H9 (cell line): ENCODE measurements around the gene GALNT13. TPM values are rescaled to one million over a fixed set of nuclear protein-coding genes. Genes with fewer than 3 reads are reported as not detected.

Experiments used
- DNase-seq: peaks from one replicate; pipeline ENCODE4 v3.0.0-alpha.2; 2017
- H2AFZ ChIP-seq: one replicate; pipeline ENCODE4 v1.6.1; 2013; ENCODE audit warnings: mild to moderate bottlenecking, low read length, control low read depth, moderate library complexity
- H2AK5ac ChIP-seq: 2 replicates; pipeline ENCODE4 v1.6.1; 2013; ENCODE audit warnings: low read length, control low read depth, mixed read lengths; ENCODE audit not compliant: insufficient read length
- H2BK120ac ChIP-seq: one replicate; pipeline ENCODE4 v1.6.1; 2013; ENCODE audit warnings: low read depth, mild to moderate bottlenecking, low read length, control low read depth, inconsistent platforms; ENCODE audit not compliant: poor library complexity, severe bottlenecking
- H2BK12ac ChIP-seq: 2 replicates; pipeline ENCODE4 v1.6.1; 2013; ENCODE audit warnings: low read length, control low read depth, mixed read lengths, low read depth; ENCODE audit not compliant: insufficient read length
- H2BK15ac ChIP-seq: 2 replicates; pipeline ENCODE4 v1.6.1; 2013; ENCODE audit warnings: low read depth, low read length, control low read depth
- H2BK20ac ChIP-seq: one replicate; pipeline ENCODE4 v1.6.1; 2013; ENCODE audit warnings: low read depth, mild to moderate bottlenecking, low read length, control low read depth, inconsistent platforms; ENCODE audit not compliant: poor library complexity, severe bottlenecking
- H2BK5ac ChIP-seq: 2 replicates; pipeline ENCODE4 v1.6.1; 2013; ENCODE audit warnings: low read length, control low read depth, mixed read lengths; ENCODE audit not compliant: insufficient read length
- H3K14ac ChIP-seq: 2 replicates; pipeline ENCODE4 v1.6.1; 2013; ENCODE audit warnings: low read length, control low read depth; ENCODE audit not compliant: insufficient read depth
- H3K18ac ChIP-seq: 2 replicates; pipeline ENCODE4 v1.6.1; 2013; ENCODE audit warnings: low read depth, mild to moderate bottlenecking, mixed read lengths, low read length, control low read depth; ENCODE audit not compliant: insufficient read length
- H3K23ac ChIP-seq: 2 replicates; pipeline ENCODE4 v1.6.1; 2013; ENCODE audit warnings: low read length, control low read depth, mixed read lengths, low read depth; ENCODE audit not compliant: insufficient read length
- H3K23me2 ChIP-seq: 2 replicates; pipeline ENCODE4 v1.6.1; 2013; ENCODE audit warnings: low read depth, mild to moderate bottlenecking, mixed read lengths, low read length, control low read depth; ENCODE audit not compliant: insufficient read length, poor library complexity, severe bottlenecking
- H3K27ac ChIP-seq: 2 replicates; pipeline ENCODE4 v1.5.1; 2013; ENCODE audit warnings: low read length, control low read depth, mixed read lengths, low read depth; ENCODE audit not compliant: insufficient read length
- H3K27me3 ChIP-seq: 2 replicates; pipeline ENCODE4 v1.6.1; 2013; ENCODE audit warnings: low read length, control low read depth, inconsistent platforms; ENCODE audit not compliant: insufficient read depth
- H3K4ac ChIP-seq: 2 replicates; pipeline ENCODE4 v1.6.1; 2013; ENCODE audit warnings: low read depth, mild to moderate bottlenecking, control low read depth, inconsistent platforms, low read length, moderate library complexity
- H3K4me1 ChIP-seq: 2 replicates; pipeline ENCODE4 v1.6.1; 2013; ENCODE audit warnings: low read length, control low read depth, inconsistent platforms; ENCODE audit not compliant: insufficient read depth
- H3K4me2 ChIP-seq: 2 replicates; pipeline ENCODE4 v1.6.1; 2013; ENCODE audit warnings: low read length, control low read depth, mixed read lengths; ENCODE audit not compliant: insufficient read length, insufficient read depth
- H3K56ac ChIP-seq: 2 replicates; pipeline ENCODE4 v1.6.1; 2013; ENCODE audit warnings: low read depth, mild to moderate bottlenecking, mixed read lengths, low read length, control low read depth; ENCODE audit not compliant: insufficient read length
- H3K79me1 ChIP-seq: 2 replicates; pipeline ENCODE4 v1.6.1; 2013; ENCODE audit warnings: low read depth, mild to moderate bottlenecking, moderate library complexity, low read length, control low read depth, inconsistent platforms; ENCODE audit not compliant: insufficient read depth, poor library complexity, severe bottlenecking
- H3K79me2 ChIP-seq: 2 replicates; pipeline ENCODE4 v1.6.1; 2013; ENCODE audit warnings: low read length, control low read depth, inconsistent platforms; ENCODE audit not compliant: insufficient read depth
- H3K9ac ChIP-seq: 2 replicates; pipeline ENCODE4 v1.6.1; 2013; ENCODE audit warnings: low read length, control low read depth, mixed read lengths; ENCODE audit not compliant: insufficient read length; ENCODE audit errors: extremely low read depth
- H3K9me3 ChIP-seq: one replicate; pipeline ENCODE4 v1.6.1; 2013; ENCODE audit warnings: low read depth, low read length, inconsistent platforms; ENCODE audit not compliant: control insufficient read depth
- H3T11ph ChIP-seq: one replicate; pipeline ENCODE4 v1.6.1; 2013; ENCODE audit warnings: mild to moderate bottlenecking, low read length, control low read depth, inconsistent platforms
- H4K20me1 ChIP-seq: one replicate; pipeline ENCODE4 v1.6.1; 2013; ENCODE audit not compliant: control insufficient read depth, insufficient read length, insufficient read depth
- H4K5ac ChIP-seq: 2 replicates; pipeline ENCODE4 v1.6.1; 2013; ENCODE audit warnings: low read depth, mild to moderate bottlenecking, mixed read lengths, low read length, control low read depth; ENCODE audit not compliant: insufficient read length
- H4K8ac ChIP-seq: replicated peaks from 2 replicates; pipeline ENCODE4 v1.6.1; 2013; ENCODE audit warnings: low read length, control low read depth, mixed read lengths, low read depth; ENCODE audit not compliant: insufficient read length
- H4K91ac ChIP-seq: 2 replicates; pipeline ENCODE4 v1.6.1; 2013; ENCODE audit warnings: low read depth, mild to moderate bottlenecking, moderate library complexity, mixed read lengths, low read length, control low read depth; ENCODE audit not compliant: insufficient read length
- H3K27ac Mint-ChIP-seq, 3 experiments: 2 replicates in 2 of 3; 3 replicates in 1 of 3; pipeline ENCODE4 v1.8.0; 2020 to 2021; ENCODE audit warnings: mixed read lengths in 3 of 3, mild to moderate bottlenecking in 1 of 3, moderate library complexity in 1 of 3
- H3K27me3 Mint-ChIP-seq: 2 replicates; pipeline ENCODE4 v1.8.0; 2021; ENCODE audit warnings: low read depth, mild to moderate bottlenecking, moderate library complexity, mixed read lengths
- H3K36me3 Mint-ChIP-seq, 3 experiments: 2 replicates in 2 of 3; 3 replicates in 1 of 3; pipeline ENCODE4 v1.8.0; 2020 to 2021; ENCODE audit warnings: low read depth in 3 of 3, mixed read lengths in 3 of 3; ENCODE audit not compliant: insufficient read depth in 1 of 3
- H3K4me1 Mint-ChIP-seq, 2 experiments: 2 replicates each; pipeline ENCODE4 v1.8.0; 2020; ENCODE audit warnings: mixed read lengths in 2 of 2
- H3K4me3 Mint-ChIP-seq, 2 experiments: 2 replicates in 1 of 2; 3 replicates in 1 of 2; pipeline ENCODE4 v1.8.0; 2020 to 2021; ENCODE audit warnings: mild to moderate bottlenecking in 2 of 2, mixed read lengths in 2 of 2, moderate library complexity in 1 of 2
- H3K9me3 Mint-ChIP-seq, 2 experiments: 2 replicates in 1 of 2; 3 replicates in 1 of 2; pipeline ENCODE4 v1.8.0; 2020; ENCODE audit warnings: mild to moderate bottlenecking in 2 of 2, mixed read lengths in 2 of 2, moderate library complexity in 1 of 2
- CTCF ChIP-seq: fragments of 200-600 bp; sonication (generic); conservative IDR thresholded peaks from 3 replicates; pipeline ENCODE4 v1.8.0; 2021; ENCODE audit warnings: antibody characterized with exemption, mild to moderate bottlenecking
- WGBS: extraction: QIAGEN DNeasy Blood & Tissue Kit; methylation state at CpG from one replicate; pipeline ENCODE4 v1.1.7; 2013; ENCODE audit warnings: missing lambda C conversion rate, low lambda C conversion rate, mixed read lengths; ENCODE audit not compliant: insufficient read length; ENCODE audit errors: extremely low coverage; 5-methylcytosine and 5-hydroxymethylcytosine counted together
- total RNA-seq: library from RNA; stranded (reverse); gene quantifications from 2 replicates; pipeline ENCODE4 v1.2.1, GENCODE V29; 2021

Gene GALNT13
- total RNA-seq, 1 experiment from 2014 or later, result 6.6 TPM

DNA sequence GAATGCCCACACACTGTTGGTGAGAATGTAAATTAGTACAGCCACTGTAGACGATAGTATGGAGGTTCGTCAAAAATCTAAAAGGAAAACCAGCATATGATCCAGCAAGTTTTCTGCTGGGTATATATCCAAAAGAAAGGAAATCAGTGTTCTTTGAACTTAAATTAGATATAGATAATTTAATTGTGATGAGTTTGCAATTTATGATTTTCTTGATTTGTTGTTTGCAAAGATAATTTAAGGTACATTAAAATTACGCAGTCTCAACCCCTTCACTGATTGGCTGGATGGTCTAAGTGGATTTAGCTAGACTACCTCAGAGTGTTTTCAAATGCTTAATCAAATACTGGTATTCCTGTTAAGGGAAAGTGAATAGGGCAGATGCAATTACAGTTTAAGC is 302.2 kb downstream of the GALNT13 start:
- Mint-ChIP-seq H3K4me1 (peaks cover 6 to 10% of the 10 kb centered on the region in 2 experiments), H3K9me3 (no peaks in the 10 kb centered on the region), H3K36me3 (no peaks in the 10 kb centered on the region), H3K27ac (no peak overlapping the region), H3K4me3 (no peak overlapping the region), H3K27me3 (no peaks in the 10 kb centered on the region)
- Histone ChIP-seq H3K27me3 (no peaks in the 10 kb centered on the region), H2BK5ac (no peak overlapping the region), H3K27ac (no peak overlapping the region), H4K5ac (no peak overlapping the region), H4K8ac (no peak overlapping the region), H2BK120ac (no peak overlapping the region), H4K20me1 (no peaks in the 10 kb centered on the region), H4K91ac (no peak overlapping the region), H3K79me1 (no peaks in the 10 kb centered on the region), H2AFZ (no peak overlapping the region), H3T11ph (no peak overlapping the region), H3K23me2 (no peaks in the 10 kb centered on the region), H3K4me1 (no peaks in the 10 kb centered on the region), H3K56ac (no peak overlapping the region), H2AK5ac (no peak overlapping the region), H3K14ac (no peak overlapping the region), H3K4ac (no peak overlapping the region), H3K23ac (no peak overlapping the region), H3K4me2 (no peak overlapping the region), H3K9me3 (no peaks in the 10 kb centered on the region), H3K18ac (no peak overlapping the region), H3K79me2 (no peaks in the 10 kb centered on the region), H2BK20ac (no peak overlapping the region), H3K9ac (no peak overlapping the region), H2BK15ac (no peak overlapping the region), H2BK12ac (no peak overlapping the region)
- no peak for DNase-seq
- no peak for TF ChIP-seq CTCF
- WGBS, result no CpG with 5 or more reads among the region's 3 CpGs
